Right renal cortex interstitium (tissue), 3 donors: Measurements from ENCODE around the gene TXNDC12. TPM values are rescaled to one million over a fixed set of nuclear protein-coding genes. Genes with fewer than 3 reads are reported as not detected.

Experiments
- DNase-seq, 3 donors: peaks; one replicate each; pipeline ENCODE4 v3.0.0-alpha.2; 2013; ENCODE audit warnings: low read depth in 3 of 3, low spot score in 2 of 3
- polyA plus RNA-seq, 3 donors: library from polyadenylated mRNA; unstranded; fragments of 120-200 nt; gene quantifications; one replicate each; pipeline ENCODE4 v1.2.1, GENCODE V29; 2013; ENCODE audit not compliant: insufficient read length in 3 of 3

Gene TXNDC12
- polyA plus RNA-seq, 3 donors: 72.8 to 77.9 (median 73.1) TPM

- peak; percentile 70 to 83 (median 76) for DNase-seq
Observed at GRCh38 chr1:52002038-52002917, 52.7 kb downstream of the TXNDC12 start.

- no peak for DNase-seq
Observed at GRCh38 chr1:51998701-51999100, 56.3 kb downstream of the TXNDC12 start.

GRCh38 chr1:51997974-51998382, 57.0 kb downstream of the TXNDC12 start:
- no peak for DNase-seq

DNA sequence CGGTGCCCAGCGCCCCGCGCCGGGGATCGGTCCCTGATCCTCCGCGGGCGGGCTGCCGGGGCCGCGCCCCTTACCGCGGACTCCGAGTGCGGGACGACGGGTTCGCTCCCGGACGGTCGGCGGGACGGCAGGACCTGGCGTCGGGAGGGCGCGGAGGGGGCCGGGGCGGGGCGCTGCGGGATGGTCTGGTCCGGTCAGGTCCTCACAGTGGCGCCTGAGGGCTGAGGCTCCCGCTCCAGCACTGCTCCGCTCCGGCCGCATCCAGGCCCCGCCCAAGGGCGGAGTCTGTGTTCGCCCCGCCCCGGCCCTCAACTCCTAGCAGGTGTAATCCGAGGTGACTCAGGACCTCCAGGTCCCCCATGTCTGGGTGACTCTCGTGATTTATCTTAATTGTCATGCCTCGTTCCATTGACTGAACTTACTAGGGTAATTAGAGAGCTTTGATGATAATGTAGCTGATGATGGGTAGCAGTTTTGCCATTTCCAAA, 64.5 kb downstream of the TXNDC12 start, which contains the start of gene RAB3B:
RAB3B (minus strand) TSS at position 223 of the 488 bp plus-strand sequence. CDS start 13,583 bp downstream, outside the sequence.
- peak in 2 of 3 donors; percentile 23 to 54 for DNase-seq

DNA sequence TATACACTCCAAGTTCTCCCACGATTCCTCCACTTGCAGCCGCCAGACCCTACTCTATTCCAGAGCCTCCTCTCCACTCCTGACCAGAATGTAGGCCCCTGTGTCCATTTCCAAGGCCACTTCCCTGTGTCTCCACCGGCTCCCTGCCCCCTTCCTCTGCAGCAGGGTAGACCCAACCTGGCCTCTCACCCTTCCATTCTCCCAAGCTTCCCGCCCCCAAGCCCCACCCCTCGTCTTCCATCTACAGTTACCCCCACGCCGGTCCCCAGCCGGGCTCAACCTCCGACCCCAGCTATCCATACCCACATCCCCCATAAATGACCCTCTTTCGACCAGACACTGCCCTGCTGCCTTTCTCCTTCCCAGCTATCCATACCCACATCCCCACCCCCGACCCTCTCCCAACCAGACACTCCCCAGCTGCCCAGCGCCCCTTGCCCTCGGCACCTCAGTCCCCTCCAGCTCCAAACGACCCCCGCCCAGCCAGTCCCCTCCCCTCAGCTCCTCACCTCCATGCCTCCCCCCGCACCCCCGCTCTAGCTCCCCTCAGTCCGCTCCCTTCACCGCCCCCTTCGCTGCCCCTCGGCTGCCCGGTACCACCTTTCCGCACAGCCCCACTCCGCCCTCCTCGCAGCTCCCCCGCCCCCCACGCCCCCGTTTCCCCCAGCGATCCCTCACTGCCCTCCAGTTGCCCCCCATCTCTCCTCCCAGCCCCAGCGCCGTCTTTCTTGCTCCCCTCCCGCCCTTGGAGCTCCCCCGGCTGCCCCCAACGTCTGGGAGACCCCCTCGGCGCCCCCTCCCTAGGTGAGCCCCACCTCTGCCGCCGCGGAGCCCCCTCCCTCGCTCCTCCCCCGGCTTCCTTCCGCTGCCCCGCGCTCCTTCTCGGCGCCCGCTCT, 65.2 kb downstream of the TXNDC12 start:
- no peak for DNase-seq

DNA sequence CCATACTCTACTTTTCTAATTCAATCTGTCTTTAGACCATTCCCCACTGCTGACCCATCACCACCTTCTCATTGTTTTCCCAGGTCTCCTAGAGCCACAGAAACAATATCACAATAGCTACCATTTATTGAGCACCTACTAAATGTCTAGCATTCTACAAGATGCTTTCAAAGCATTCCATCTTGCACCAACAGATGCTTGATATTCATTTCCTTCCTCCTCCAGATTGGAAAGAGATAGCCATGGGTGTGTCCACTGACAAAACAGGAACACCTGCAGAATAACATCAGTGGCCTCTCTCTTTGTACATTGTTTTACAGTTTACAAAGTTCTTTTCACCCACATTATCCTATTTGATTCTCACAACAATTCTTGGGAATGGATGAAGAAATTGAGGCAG, 66.7 kb downstream of the TXNDC12 start:
- no peak for DNase-seq

DNA sequence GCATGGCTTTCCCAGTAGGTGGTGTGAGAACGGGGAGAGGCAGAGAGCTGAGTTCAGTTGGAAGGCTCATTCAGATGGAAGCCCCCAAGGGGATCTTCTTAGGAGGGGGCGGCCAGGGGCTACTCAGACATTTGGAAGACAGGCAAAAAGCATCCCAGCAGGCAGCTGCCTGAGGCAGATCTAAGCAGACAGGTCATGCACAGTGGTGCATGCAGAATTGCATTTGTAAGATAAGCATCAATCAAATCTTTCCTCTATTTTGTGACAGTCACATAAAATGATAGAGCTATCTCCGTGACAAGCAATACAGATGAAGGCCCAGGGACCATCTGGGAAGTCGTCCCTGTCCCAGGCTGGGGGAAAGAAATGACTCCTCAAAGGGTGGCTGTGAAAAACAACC, 68.3 kb downstream of the TXNDC12 start:
- DNase-seq: no peak

DNA sequence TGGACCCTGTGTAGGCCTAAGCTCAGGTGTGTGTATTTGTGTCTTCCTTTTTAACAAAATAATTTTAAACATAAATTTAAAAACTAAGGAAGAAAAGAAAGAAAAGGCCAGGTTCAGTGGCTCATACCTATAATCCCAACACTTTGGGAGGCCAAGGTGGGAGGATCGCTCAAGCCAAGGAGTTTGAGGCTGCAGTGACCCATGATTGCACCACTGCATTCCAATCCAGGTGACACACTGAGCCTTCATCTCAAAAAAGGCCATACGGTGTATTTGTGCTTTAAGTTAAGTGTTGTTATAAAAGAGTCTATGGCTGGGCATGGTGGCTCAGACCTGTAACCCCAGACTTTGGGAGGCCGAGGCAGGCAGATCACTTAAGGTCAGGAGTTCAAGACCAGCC, 72.8 kb downstream of the TXNDC12 start:
- no peak for DNase-seq

DNA sequence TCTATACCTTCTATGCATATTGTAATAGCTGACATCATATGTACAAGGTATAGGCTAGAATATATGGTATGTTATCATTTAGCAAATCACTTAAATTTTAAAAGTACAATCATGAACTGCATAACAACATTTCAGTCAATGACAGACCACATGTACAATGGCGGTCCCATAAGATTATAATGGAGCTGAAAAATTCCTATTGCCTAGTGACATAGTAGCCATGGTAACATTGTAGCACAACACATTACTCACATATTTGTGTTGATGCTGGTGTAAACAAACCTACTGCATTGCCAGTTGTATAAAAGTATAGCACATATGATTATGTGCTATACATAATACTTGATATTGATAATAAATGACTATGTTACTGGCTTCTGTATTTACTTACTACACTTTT, 73.4 kb downstream of the TXNDC12 start:
- no peak for DNase-seq

GRCh38 chr1:51978099-51978498, 76.9 kb downstream of the TXNDC12 start:
- no peak for DNase-seq

DNA sequence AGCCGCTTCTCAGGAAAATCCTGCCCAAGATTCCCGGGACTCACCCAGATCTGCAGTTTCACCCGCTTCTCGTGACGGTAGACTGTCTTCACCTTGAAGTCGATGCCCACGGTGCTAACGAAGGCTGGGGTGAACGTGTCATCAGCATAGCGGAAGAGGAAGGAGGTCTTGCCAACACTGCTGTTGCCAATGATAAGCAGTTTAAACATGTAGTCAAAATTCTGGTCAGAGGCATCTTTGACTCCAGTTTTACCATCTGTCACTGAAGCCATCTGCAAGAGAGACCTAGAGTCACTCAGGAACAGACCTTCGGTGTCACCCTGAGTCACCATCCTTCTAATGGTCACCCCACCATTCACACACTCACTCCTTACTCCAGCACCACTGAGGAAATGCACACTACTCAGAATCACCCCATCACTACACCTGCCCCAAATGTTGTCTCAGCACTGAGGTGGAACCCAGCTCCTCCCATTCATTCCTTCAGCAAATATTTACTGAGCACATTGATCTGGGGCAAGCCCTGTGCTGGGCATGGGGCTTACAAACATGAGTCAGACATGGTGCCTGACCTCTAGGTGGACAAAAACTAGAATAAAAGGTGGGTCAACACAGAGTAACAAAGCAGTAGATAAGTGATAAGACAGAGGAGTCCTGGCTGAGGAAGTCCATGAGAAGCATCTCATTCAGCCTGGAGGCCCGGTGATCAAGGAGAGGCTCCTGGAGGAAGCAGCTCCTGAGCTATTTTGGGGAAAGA, 78.0 kb downstream of the TXNDC12 start:
- no peak for DNase-seq

DNA sequence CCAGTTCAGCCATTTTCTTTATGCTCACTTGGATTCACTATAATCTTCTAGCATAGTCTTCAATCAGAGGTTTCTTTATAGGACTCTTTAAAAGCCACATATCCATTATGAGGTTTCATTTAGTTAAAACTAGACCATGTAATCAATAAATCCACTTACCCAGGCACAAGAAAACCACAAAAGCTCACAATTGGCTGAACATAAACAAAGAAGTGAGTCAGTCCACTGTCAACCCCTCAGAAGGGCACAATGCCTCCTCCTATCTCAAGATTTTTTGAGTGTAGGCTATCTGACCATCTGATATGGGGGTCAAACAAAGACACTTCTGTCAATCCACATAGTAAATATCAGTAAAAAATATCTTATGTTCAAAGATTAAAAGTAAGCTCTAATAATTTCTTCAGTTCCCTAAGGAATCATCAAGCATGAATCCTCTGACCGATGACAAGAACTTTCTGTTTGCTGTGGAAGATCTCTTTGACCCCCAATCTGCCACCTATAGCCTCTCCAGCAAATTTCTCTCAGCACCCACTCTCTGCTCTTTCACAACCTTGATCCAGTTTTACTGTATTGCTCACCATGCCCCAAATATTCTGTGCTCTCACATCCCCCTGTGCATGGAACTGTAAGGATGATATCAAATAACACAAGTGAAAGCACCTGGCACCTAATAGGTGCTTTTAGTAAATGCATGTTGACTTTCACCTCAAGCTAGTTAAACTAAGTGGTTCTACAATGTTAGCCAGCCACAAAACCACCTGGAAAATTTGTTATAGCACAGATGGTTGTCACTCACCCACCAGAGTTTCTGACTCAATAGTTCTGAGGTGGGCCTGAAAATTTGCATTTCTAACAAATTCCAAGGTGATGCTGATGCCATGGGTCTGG, 81.2 kb downstream of the TXNDC12 start:
- DNase-seq: no peak

Other genes starting within 250 kb of the TXNDC12 start
- 100 to 1,000 TPM; 130 to 133 (median 130) TPM for gene NRDC, start 176.5 kb downstream of the TXNDC12 start, polyA plus RNA-seq
- gene RAB3B, start 64.5 kb downstream of the TXNDC12 start, polyA plus RNA-seq: 1 to 10 TPM; 4.8 to 5.1 (median 4.8) TPM
- gene KTI12, start 21.4 kb downstream of the TXNDC12 start, polyA plus RNA-seq: 1 to 10 TPM; 6.1 to 6.8 (median 6.7) TPM
- 10 to 100 TPM; 85.7 to 91.6 (median 90.7) TPM for gene BTF3L4, start 1.1 kb upstream of the TXNDC12 start, polyA plus RNA-seq
- gene ZFYVE9, start 86.9 kb upstream of the TXNDC12 start, polyA plus RNA-seq: 10 to 100 TPM; 36.9 to 40.9 (median 39.5) TPM